OCI-LY7 (cell line): Measurements from ENCODE around the gene AXIN2. TPM values are rescaled to one million over a fixed set of nuclear protein-coding genes. Genes with fewer than 3 reads are reported as not detected.

Experiments
- BruUV-seq: library from RNA; stranded (reverse); fragments of 400-500 nt; replicated peaks from 2 replicates; lab custom pipeline; 2021; lab: Mats Ljungman, UMichigan
- CTCF ChIA-PET: fragments of 300-600 bp; sonication (Branson Sonifier 250); formaldehyde crosslinking; loops from one replicate; lab custom pipeline; 2022; ENCODE audit warnings: antibody characterized with exemption; ENCODE audit not compliant: unreplicated experiment; lab: Charles Lee
- POLR2A ChIA-PET: fragments of 300-600 bp; sonication (Branson Sonifier 250); formaldehyde crosslinking; loops from one replicate; lab custom pipeline; 2022; ENCODE audit warnings: antibody characterized with exemption; lab: Charles Lee
- DNase-seq: peaks from one replicate; pipeline ENCODE4 v3.0.0-alpha.2; 2015; ENCODE audit warnings: low spot score
- H2AFZ ChIP-seq: fragments of 200-600 bp; sonication (generic), shearing (Covaris generic); 2 replicates; pipeline ENCODE4 v1.6.1; 2014; ENCODE audit warnings: mild to moderate bottlenecking, antibody characterized with exemption, low read length, moderate library complexity
- H3K27ac ChIP-seq: fragments of 200-600 bp; sonication (generic); 2 replicates; pipeline ENCODE4 v1.5.1; 2014; ENCODE audit warnings: mixed run types, low read depth, mild to moderate bottlenecking, moderate library complexity, low read length, inconsistent platforms; ENCODE audit not compliant: poor library complexity, severe bottlenecking
- H3K36me3 ChIP-seq: fragments of 200-600 bp; sonication (generic); 2 replicates; pipeline ENCODE4 v1.6.1; 2014; ENCODE audit warnings: mild to moderate bottlenecking, antibody characterized with exemption, low read length, moderate library complexity, mixed read lengths; ENCODE audit not compliant: insufficient read depth
- H3K4me1 ChIP-seq: fragments of 200-600 bp; sonication (generic); 2 replicates; pipeline ENCODE4 v1.5.1; 2014; ENCODE audit warnings: mild to moderate bottlenecking, low read length; ENCODE audit not compliant: insufficient read depth, poor library complexity, severe bottlenecking
- H3K4me2 ChIP-seq: fragments of 200-600 bp; sonication (generic); 2 replicates; pipeline ENCODE4 v1.6.1; 2014; ENCODE audit warnings: mild to moderate bottlenecking, low read length
- H3K4me3 ChIP-seq: fragments of 200-600 bp; sonication (generic); 2 replicates; pipeline ENCODE4 v1.5.1; 2014; ENCODE audit warnings: mild to moderate bottlenecking, low read depth, low read length; ENCODE audit not compliant: poor library complexity, severe bottlenecking
- H3K79me2 ChIP-seq: fragments of 200-600 bp; sonication (generic); 2 replicates; pipeline ENCODE4 v1.6.1; 2016; ENCODE audit warnings: low read depth, mild to moderate bottlenecking, low read length, moderate library complexity, mixed read lengths; ENCODE audit not compliant: insufficient read depth
- H3K9me2 ChIP-seq: fragments of 200-600 bp; sonication (generic); 2 replicates; pipeline ENCODE4 v1.6.1; 2016; ENCODE audit warnings: mild to moderate bottlenecking, low read length, mixed read lengths; ENCODE audit not compliant: insufficient read depth
- H3K9me3 ChIP-seq: fragments of 200-600 bp; sonication (generic); 2 replicates; pipeline ENCODE4 v1.6.1; 2014; ENCODE audit warnings: mild to moderate bottlenecking, mixed run types, low read length, mixed read lengths
- H4K20me1 ChIP-seq: fragments of 200-600 bp; sonication (generic); 2 replicates; pipeline ENCODE4 v1.6.1; 2014; ENCODE audit warnings: mild to moderate bottlenecking, antibody characterized with exemption, low read length, moderate library complexity, mixed read lengths; ENCODE audit not compliant: insufficient read depth
- EZH2phosphoT487 ChIP-seq: fragments of 200-600 bp; sonication (generic); IDR thresholded peaks from 2 replicates; pipeline ENCODE4 v1.6.1; 2018; ENCODE audit warnings: low read depth, borderline replicate concordance, mild to moderate bottlenecking, mixed run types, antibody characterized with exemption, low read length, moderate library complexity, mixed read lengths
- intact Hi-C: fragments of 100-400 bp; cut with micrococcal nuclease; formaldehyde crosslinking; loops from one replicate; pipeline ENCODE4 v1.10.0; 2022; ENCODE audit not compliant: unreplicated experiment
- total RNA-seq, 2 experiments: library from RNA; depleted of rRNA in 1 of 2; stranded (reverse); fragments of >200 nt in 1 of 2; shearing (Covaris generic) in 1 of 2; gene quantifications; 2 replicates each; pipeline ENCODE4 v1.2.3, GENCODE V29; 2014 to 2022
- TF ChIP-seq, protein P1 (sequence below): fragments of 200-600 bp; sonication (generic); conservative IDR thresholded peaks from 2 replicates; pipeline ENCODE4 v1.5.1; 2014; ENCODE audit warnings: mild to moderate bottlenecking, antibody characterized with exemption, low read length, moderate library complexity, mixed read lengths

The AXIN2 gene
- total RNA-seq, 2 experiments from 2014 or later: 8.5 TPM

DNA sequence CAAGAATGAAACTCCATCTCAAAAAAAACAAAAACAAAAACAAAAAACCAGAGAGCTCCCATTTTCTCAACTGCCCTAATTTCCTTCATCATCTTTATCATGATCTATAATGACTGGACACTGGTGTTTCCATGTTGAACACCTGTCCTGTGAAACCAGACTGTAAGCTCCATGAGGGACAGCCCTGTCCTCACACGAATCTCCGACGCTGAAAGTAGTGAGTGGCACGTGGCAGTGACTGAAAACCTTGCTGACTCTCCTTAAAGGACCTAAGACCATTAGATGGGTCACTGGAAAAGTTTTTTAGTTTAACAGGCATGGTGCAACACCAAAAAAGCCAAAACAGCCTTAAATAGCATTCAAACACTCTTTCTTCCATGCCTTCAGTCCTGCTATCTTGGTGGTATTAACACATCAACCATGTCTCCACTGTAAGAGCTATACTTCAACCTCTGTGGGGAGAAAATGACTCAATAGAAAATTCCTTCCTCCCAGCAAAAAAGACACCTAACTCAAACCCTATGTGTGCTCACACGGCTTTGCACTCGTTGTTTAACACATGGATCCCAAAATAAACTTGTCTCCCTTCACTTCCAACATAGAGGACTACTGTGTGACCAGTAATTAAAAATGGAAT lies 8.3 kb downstream of the AXIN2 start:
- H4K20me1 ChIP-seq: no peaks in the 10 kb centered on the region
- H3K4me3 ChIP-seq: no peak overlapping the region
- peaks cover 12% of the 10 kb centered on the region for H3K4me1 ChIP-seq
- no peak overlapping the region for H3K27ac ChIP-seq
- ChIA-PET CTCF (no interaction called here), POLR2A (interaction anchor here (0.5 to 0.6 kb wide), 2 partner anchors 58 to 258 kb away, joined by 3 to 7 read pairs; no protein-coding TSS in a partner anchor)
- H3K36me3 ChIP-seq: peaks cover 25% of the 10 kb centered on the region
- H2AFZ ChIP-seq: no peak overlapping the region
- no peak for DNase-seq
- no peaks in the 10 kb centered on the region for H3K79me2 ChIP-seq
- H3K4me2 ChIP-seq: no peak overlapping the region
- TF ChIP-seq, protein P1, sequence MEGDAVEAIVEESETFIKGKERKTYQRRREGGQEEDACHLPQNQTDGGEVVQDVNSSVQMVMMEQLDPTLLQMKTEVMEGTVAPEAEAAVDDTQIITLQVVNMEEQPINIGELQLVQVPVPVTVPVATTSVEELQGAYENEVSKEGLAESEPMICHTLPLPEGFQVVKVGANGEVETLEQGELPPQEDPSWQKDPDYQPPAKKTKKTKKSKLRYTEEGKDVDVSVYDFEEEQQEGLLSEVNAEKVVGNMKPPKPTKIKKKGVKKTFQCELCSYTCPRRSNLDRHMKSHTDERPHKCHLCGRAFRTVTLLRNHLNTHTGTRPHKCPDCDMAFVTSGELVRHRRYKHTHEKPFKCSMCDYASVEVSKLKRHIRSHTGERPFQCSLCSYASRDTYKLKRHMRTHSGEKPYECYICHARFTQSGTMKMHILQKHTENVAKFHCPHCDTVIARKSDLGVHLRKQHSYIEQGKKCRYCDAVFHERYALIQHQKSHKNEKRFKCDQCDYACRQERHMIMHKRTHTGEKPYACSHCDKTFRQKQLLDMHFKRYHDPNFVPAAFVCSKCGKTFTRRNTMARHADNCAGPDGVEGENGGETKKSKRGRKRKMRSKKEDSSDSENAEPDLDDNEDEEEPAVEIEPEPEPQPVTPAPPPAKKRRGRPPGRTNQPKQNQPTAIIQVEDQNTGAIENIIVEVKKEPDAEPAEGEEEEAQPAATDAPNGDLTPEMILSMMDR: no peak
- TF ChIP-seq EZH2phosphoT487: no peak
- no peaks in the 10 kb centered on the region for H3K9me3 ChIP-seq
- intact Hi-C loops: loop anchor here (10.0 kb wide), 2 partner anchors 318 to 612 kb away; no protein-coding TSS in a partner anchor
- H3K9me2 ChIP-seq: no peaks in the 10 kb centered on the region
- BruUV-seq: no TSS peak

DNA sequence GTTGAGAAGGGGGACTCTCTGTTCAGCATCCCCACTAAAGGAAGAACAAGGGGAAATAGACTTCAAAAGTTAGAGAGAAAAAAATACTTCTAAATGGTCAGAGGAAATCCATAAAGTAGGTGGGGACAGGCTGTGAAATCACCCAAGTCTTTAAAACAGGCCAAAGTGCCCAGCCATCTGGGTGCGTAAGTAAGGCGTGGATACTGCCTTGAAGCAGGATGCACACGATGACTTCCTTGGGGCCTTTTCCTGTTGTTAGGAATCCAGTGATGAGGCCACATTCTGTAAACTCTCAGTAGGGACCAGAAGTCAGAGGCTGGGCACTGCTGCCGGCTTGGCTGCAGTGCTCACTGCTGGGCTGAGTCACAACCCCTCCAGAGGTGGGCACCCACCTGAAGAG lies 9.2 kb downstream of the AXIN2 start:
- intact Hi-C loops: loop anchor here (10.0 kb wide), 2 partner anchors 317 to 613 kb away; no protein-coding TSS in a partner anchor
- H3K27ac ChIP-seq: no peak overlapping the region
- peaks cover 9% of the 10 kb centered on the region for H3K4me1 ChIP-seq
- H2AFZ ChIP-seq: no peak overlapping the region
- BruUV-seq: no TSS peak
- POLR2A ChIA-PET: interaction anchor here (0.6 kb wide), 1 partner anchor 257 kb away, joined by 7 read pairs; no protein-coding TSS in a partner anchor
- H3K9me2 ChIP-seq: no peaks in the 10 kb centered on the region
- no peaks in the 10 kb centered on the region for H4K20me1 ChIP-seq
- DNase-seq: no peak
- H3K4me2 ChIP-seq: no peak overlapping the region
- H3K36me3 ChIP-seq: peaks cover 28% of the 10 kb centered on the region
- no peak for TF ChIP-seq EZH2phosphoT487
- no peaks in the 10 kb centered on the region for H3K79me2 ChIP-seq
- H3K4me3 ChIP-seq: no peak overlapping the region
- CTCF ChIA-PET: no interaction called here
- H3K9me3 ChIP-seq: no peaks in the 10 kb centered on the region

DNA sequence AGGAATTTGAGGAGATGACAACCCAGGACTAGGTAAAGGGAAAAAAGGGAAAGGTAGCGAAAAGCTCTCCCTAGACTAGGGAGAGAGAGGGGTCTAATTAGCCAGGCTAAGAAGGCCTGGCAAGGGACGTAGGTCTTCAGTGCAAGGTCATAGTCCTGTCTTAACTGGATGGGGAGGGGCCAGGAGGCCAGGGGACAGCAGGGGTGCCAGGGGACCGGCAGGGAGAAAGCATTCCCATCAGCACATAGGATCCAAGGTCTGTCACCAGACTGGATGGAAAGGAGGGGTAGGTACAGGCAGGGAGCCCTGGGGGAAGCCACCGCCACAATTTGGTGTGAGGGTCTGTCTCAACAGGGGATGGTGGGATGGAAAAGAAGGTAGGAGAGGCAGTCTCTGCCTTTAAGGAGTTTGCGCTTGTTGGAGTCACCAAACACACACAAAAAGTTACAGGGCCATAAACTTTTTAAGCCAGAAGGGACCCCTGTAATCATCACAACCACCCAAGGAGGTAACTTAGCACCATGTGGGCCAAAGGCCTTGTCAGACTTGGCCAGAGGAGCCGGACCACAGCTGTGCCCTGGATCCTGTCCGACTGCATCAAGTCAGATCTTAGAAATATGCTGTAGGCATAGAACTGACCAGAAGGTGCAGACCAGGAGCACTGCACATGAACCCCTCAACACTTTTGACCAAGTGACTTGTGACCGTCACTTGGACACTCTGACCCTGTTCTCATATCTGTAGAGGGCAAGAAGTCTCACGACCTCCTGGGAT lies 10.0 kb downstream of the AXIN2 start:
- ChIA-PET CTCF (interaction anchor here (0.6 kb wide), 1 partner anchor 7 kb away, joined by 3 read pairs; no protein-coding TSS in a partner anchor), POLR2A (no interaction called here)
- no TSS peak for BruUV-seq
- Histone ChIP-seq H3K36me3 (peaks cover 33% of the 10 kb centered on the region), H3K4me3 (no peak overlapping the region), H4K20me1 (no peaks in the 10 kb centered on the region), H3K27ac (no peak overlapping the region), H3K4me2 (no peak overlapping the region), H3K79me2 (no peaks in the 10 kb centered on the region), H3K4me1 (peaks cover 2% of the 10 kb centered on the region), H2AFZ (no peak overlapping the region), H3K9me3 (no peaks in the 10 kb centered on the region), H3K9me2 (no peaks in the 10 kb centered on the region)
- no peak for DNase-seq
- intact Hi-C loops: loop anchor here (10.0 kb wide), 2 partner anchors 317 to 613 kb away; no protein-coding TSS in a partner anchor
- TF ChIP-seq EZH2phosphoT487: no peak
- TF ChIP-seq, protein P1: no peak
